OCI-LY3 (cell line): ENCODE results near the gene RGS9.

ENCODE experiments used
- EZH2phosphoT487 ChIP-seq: fragments of 200-600 bp; shearing (Covaris generic); IDR thresholded peaks from 2 replicates; pipeline ENCODE4 v1.6.1; 2018; ENCODE audit warnings: antibody characterized with exemption, mixed run types, low read depth
- TF ChIP-seq, protein P1 (sequence below): fragments of 200-600, 300-600 bp; sonication (generic); IDR thresholded peaks from 2 replicates; pipeline ENCODE4 v1.5.1; 2014; ENCODE audit warnings: antibody characterized with exemption, low read length, low read depth

DNA sequence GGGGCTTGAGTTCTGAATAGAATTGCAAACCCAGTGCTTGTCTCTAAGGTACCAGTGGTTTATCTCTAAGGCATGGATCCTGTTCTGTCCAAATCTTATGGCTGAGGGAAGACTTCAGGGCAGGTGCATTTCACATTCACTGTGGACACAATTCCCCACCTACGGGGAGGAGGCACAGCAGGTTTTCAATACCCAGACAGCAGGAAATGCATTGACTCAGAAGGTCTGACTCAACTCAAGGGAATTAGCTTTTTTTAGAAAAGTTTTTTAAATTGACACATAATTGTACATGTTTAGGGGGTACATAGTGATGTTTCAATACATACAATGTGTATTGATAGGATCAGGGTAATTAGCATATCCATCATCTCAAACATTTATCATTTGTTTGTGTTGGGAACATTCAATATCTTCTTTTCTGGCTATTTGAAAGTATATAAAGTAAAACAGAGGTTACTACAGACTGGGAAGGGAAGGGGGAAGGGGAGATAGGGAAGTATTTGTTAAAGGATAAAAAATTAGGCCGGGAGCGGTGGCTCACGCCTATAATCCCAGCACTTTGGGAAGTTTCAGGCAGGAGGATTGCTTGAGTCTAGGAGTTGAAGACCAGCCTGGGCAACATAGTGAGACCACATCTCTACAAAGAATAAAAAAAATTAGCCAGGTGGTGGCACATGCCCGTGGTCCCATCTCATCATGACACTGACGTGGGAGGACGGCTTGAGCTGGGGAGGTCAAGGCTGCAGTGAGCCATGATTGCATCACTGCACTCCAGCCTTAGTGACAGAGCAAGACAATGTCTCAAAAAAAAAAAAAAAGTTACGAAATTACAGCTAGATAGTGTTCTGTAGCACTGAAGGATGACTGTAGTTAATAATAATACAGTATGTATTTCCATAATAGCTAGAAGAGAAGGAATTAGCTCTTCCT, 54.9 kb downstream of the RGS9 start:
- TF ChIP-seq, protein P1, sequence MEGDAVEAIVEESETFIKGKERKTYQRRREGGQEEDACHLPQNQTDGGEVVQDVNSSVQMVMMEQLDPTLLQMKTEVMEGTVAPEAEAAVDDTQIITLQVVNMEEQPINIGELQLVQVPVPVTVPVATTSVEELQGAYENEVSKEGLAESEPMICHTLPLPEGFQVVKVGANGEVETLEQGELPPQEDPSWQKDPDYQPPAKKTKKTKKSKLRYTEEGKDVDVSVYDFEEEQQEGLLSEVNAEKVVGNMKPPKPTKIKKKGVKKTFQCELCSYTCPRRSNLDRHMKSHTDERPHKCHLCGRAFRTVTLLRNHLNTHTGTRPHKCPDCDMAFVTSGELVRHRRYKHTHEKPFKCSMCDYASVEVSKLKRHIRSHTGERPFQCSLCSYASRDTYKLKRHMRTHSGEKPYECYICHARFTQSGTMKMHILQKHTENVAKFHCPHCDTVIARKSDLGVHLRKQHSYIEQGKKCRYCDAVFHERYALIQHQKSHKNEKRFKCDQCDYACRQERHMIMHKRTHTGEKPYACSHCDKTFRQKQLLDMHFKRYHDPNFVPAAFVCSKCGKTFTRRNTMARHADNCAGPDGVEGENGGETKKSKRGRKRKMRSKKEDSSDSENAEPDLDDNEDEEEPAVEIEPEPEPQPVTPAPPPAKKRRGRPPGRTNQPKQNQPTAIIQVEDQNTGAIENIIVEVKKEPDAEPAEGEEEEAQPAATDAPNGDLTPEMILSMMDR: no peak
- TF ChIP-seq EZH2phosphoT487: no peak
